ENCODE data around the gene CHMP4A. TPM values are rescaled to one million over a fixed set of nuclear protein-coding genes. Genes with fewer than 3 reads are reported as not detected.
A peak's percentile ranks its signal among the peaks of the same experiment; 100 is the strongest.

Gene CHMP4A
- 17.6 and 20.8 TPM in 2 replicates for total RNA-seq (2014; rRNA removed; shearing (Covaris generic))

- peak; percentile 98 for DNase-seq
- H3K4me3 ChIP-seq (ENCODE audit: insufficient read depth, low read depth, low read length), result peak within 1 kb of the TSS; percentile 90
These were observed at the start of gene CHMP4A for GRCh38 chr14:24212924-24213865. TSS of gene CHMP4A (minus strand) at chr14:24213488. CDS start at chr14:24213439, 49 bp downstream.

GRCh38 chr14:24261969-24262327 is 48.7 kb upstream of the CHMP4A start:
- DNase-seq, result no peak
- Histone ChIP-seq H3K36me3 (replicated peaks; ENCODE audit: control insufficient read depth, insufficient read depth, low read length) (no peaks in the 10 kb centered on the region), H3K4me3 (ENCODE audit: insufficient read depth, low read depth, low read length) (no peak overlapping the region), H3K27me3 (ENCODE audit: control insufficient read depth, insufficient read depth, low read length) (no peaks in the 10 kb centered on the region)

More at GRCh38 chr14:24212924-24213865, at the start of gene CHMP4A:
- no peaks in the 10 kb centered on the region for H3K27me3 ChIP-seq (ENCODE audit: control insufficient read depth, insufficient read depth, low read length)
- H3K36me3 ChIP-seq (replicated peaks; ENCODE audit: control insufficient read depth, insufficient read depth, low read length), result peaks cover 17% of the 10 kb centered on the region

- DNase-seq, result no peak
- H3K27me3 ChIP-seq (ENCODE audit: control insufficient read depth, insufficient read depth, low read length), result no peaks in the 10 kb centered on the region
These were observed 48.1 kb upstream of the CHMP4A start for GRCh38 chr14:24261256-24261968.

GRCh38 chr14:24260780-24261157 is 47.5 kb upstream of the CHMP4A start:
- Histone ChIP-seq H3K36me3 (replicated peaks; ENCODE audit: control insufficient read depth, insufficient read depth, low read length) (no peaks in the 10 kb centered on the region), H3K27me3 (ENCODE audit: control insufficient read depth, insufficient read depth, low read length) (no peaks in the 10 kb centered on the region), H3K4me3 (ENCODE audit: insufficient read depth, low read depth, low read length) (no peak overlapping the region)
- no peak for DNase-seq

More at GRCh38 chr14:24261256-24261968, 48.1 kb upstream of the CHMP4A start:
- Histone ChIP-seq H3K36me3 (replicated peaks; ENCODE audit: control insufficient read depth, insufficient read depth, low read length) (no peaks in the 10 kb centered on the region), H3K4me3 (ENCODE audit: insufficient read depth, low read depth, low read length) (no peak overlapping the region)

GRCh38 chr14:24260026-24260779 is 46.9 kb upstream of the CHMP4A start:
- H3K4me3 ChIP-seq (ENCODE audit: insufficient read depth, low read depth, low read length), result no peak overlapping the region
- no peaks in the 10 kb centered on the region for H3K36me3 ChIP-seq (replicated peaks; ENCODE audit: control insufficient read depth, insufficient read depth, low read length)
- no peaks in the 10 kb centered on the region for H3K27me3 ChIP-seq (ENCODE audit: control insufficient read depth, insufficient read depth, low read length)
- DNase-seq, result no peak

GRCh38 chr14:24259282-24260025 is 46.2 kb upstream of the CHMP4A start:
- no peak for DNase-seq
- Histone ChIP-seq H3K4me3 (ENCODE audit: insufficient read depth, low read depth, low read length) (no peak overlapping the region), H3K27me3 (ENCODE audit: control insufficient read depth, insufficient read depth, low read length) (no peaks in the 10 kb centered on the region), H3K36me3 (replicated peaks; ENCODE audit: control insufficient read depth, insufficient read depth, low read length) (no peaks in the 10 kb centered on the region)

GRCh38 chr14:24258548-24259265 is 45.4 kb upstream of the CHMP4A start:
- Histone ChIP-seq H3K36me3 (replicated peaks; ENCODE audit: control insufficient read depth, insufficient read depth, low read length) (no peaks in the 10 kb centered on the region), H3K27me3 (ENCODE audit: control insufficient read depth, insufficient read depth, low read length) (no peaks in the 10 kb centered on the region), H3K4me3 (ENCODE audit: insufficient read depth, low read depth, low read length) (no peak overlapping the region)
- DNase-seq, result no peak

- Histone ChIP-seq H3K4me3 (ENCODE audit: insufficient read depth, low read depth, low read length) (no peak overlapping the region), H3K36me3 (replicated peaks; ENCODE audit: control insufficient read depth, insufficient read depth, low read length) (no peaks in the 10 kb centered on the region), H3K27me3 (ENCODE audit: control insufficient read depth, insufficient read depth, low read length) (no peaks in the 10 kb centered on the region)
- DNase-seq, result no peak
These were observed 44.8 kb upstream of the CHMP4A start for GRCh38 chr14:24258119-24258518.

- DNase-seq, result no peak
- no peak overlapping the region for H3K4me3 ChIP-seq (ENCODE audit: insufficient read depth, low read depth, low read length)
- no peaks in the 10 kb centered on the region for H3K27me3 ChIP-seq (ENCODE audit: control insufficient read depth, insufficient read depth, low read length)
- no peaks in the 10 kb centered on the region for H3K36me3 ChIP-seq (replicated peaks; ENCODE audit: control insufficient read depth, insufficient read depth, low read length)
These were observed 43.7 kb upstream of the CHMP4A start for GRCh38 chr14:24256960-24257359.

GRCh38 chr14:24255931-24256711 is 42.8 kb upstream of the CHMP4A start:
- no peaks in the 10 kb centered on the region for H3K27me3 ChIP-seq (ENCODE audit: control insufficient read depth, insufficient read depth, low read length)
- DNase-seq, result no peak
- no peaks in the 10 kb centered on the region for H3K36me3 ChIP-seq (replicated peaks; ENCODE audit: control insufficient read depth, insufficient read depth, low read length)

GRCh38 chr14:24255438-24255837 is 42.1 kb upstream of the CHMP4A start:
- no peak for DNase-seq
- Histone ChIP-seq H3K27me3 (ENCODE audit: control insufficient read depth, insufficient read depth, low read length) (no peaks in the 10 kb centered on the region), H3K36me3 (replicated peaks; ENCODE audit: control insufficient read depth, insufficient read depth, low read length) (no peaks in the 10 kb centered on the region), H3K4me3 (ENCODE audit: insufficient read depth, low read depth, low read length) (no peak overlapping the region)

More at GRCh38 chr14:24255931-24256711, 42.8 kb upstream of the CHMP4A start:
- H3K4me3 ChIP-seq (ENCODE audit: insufficient read depth, low read depth, low read length), result no peak overlapping the region

- DNase-seq, result no peak
- no peaks in the 10 kb centered on the region for H3K36me3 ChIP-seq (replicated peaks; ENCODE audit: control insufficient read depth, insufficient read depth, low read length)
- H3K4me3 ChIP-seq (ENCODE audit: insufficient read depth, low read depth, low read length), result no peak overlapping the region
- H3K27me3 ChIP-seq (ENCODE audit: control insufficient read depth, insufficient read depth, low read length), result no peaks in the 10 kb centered on the region
These were observed 41.5 kb upstream of the CHMP4A start for GRCh38 chr14:24254630-24255392.

All from H7 (cell line).